WTC11 (cell line): Measurements from ENCODE around the gene GNG11. TPM values are rescaled to one million over a fixed set of nuclear protein-coding genes. Genes with fewer than 3 reads are reported as not detected.

Experiments used
- ATAC-seq: fragments of 200-7000 bp; cut with Tn5 transposase; 2 replicates; pipeline ENCODE4 v1.10.0; 2021; ENCODE audit warnings: mild to moderate bottlenecking, moderate library complexity
- CTCF ChIA-PET: fragments of 300-600 bp; sonication (Branson Sonifier 250); formaldehyde crosslinking; loops from one replicate; lab custom pipeline; 2021; ENCODE audit warnings: antibody characterized with exemption; lab: Charles Lee
- POLR2A ChIA-PET: fragments of 350-600 bp; sonication (Branson Sonifier 250); formaldehyde crosslinking; loops from one replicate; lab custom pipeline; 2021; ENCODE audit warnings: antibody characterized with exemption; lab: Charles Lee
- DNase-seq: peaks from one replicate; pipeline ENCODE4 v3.0.0; 2021; ENCODE audit warnings: low spot score
- H3K27ac Mint-ChIP-seq: 2 replicates; pipeline ENCODE4 v1.8.0; 2021; ENCODE audit warnings: mixed read lengths
- H3K27me3 Mint-ChIP-seq: 2 replicates; pipeline ENCODE4 v1.8.0; 2021; ENCODE audit warnings: low read depth, mild to moderate bottlenecking, moderate library complexity, mixed read lengths
- H3K36me3 Mint-ChIP-seq: 2 replicates; pipeline ENCODE4 v1.8.0; 2021; ENCODE audit warnings: mixed read lengths
- H3K4me1 Mint-ChIP-seq: 2 replicates; pipeline ENCODE4 v1.8.0; 2022; ENCODE audit warnings: mixed read lengths
- H3K4me3 Mint-ChIP-seq: 2 replicates; pipeline ENCODE4 v1.8.0; 2021; ENCODE audit warnings: mild to moderate bottlenecking, moderate library complexity, mixed read lengths
- H3K9me3 Mint-ChIP-seq: 2 replicates; pipeline ENCODE4 v1.8.0; 2021; ENCODE audit warnings: mixed read lengths
- E2F5 ChIP-seq: sonication (generic); formaldehyde crosslinking; IDR thresholded peaks from 2 replicates; pipeline ENCODE4 v1.8.1; 2022; ENCODE audit warnings: mild to moderate bottlenecking, moderate library complexity, missing genetic modification reagents
- EMX1 ChIP-seq: fragments of 250-450 bp; sonication (Bioruptor Pico); IDR thresholded peaks from 2 replicates; pipeline ENCODE4 v1.8.0; 2021; ENCODE audit warnings: mild to moderate bottlenecking
- GABPB1 ChIP-seq: sonication (generic); formaldehyde crosslinking; IDR thresholded peaks from 2 replicates; pipeline ENCODE4 v1.8.1; 2023; ENCODE audit warnings: mild to moderate bottlenecking, missing genetic modification reagents
- GRHL2 ChIP-seq: fragments of 250-450 bp; sonication (Bioruptor Pico); IDR thresholded peaks from 2 replicates; pipeline ENCODE4 v1.8.0; 2022; ENCODE audit warnings: mild to moderate bottlenecking, moderate library complexity; ENCODE audit not compliant: insufficient replicate concordance, severe bottlenecking
- HMGXB4 ChIP-seq: sonication (generic); formaldehyde crosslinking; IDR thresholded peaks from 2 replicates; pipeline ENCODE4 v1.8.1; 2023; ENCODE audit warnings: mild to moderate bottlenecking, moderate library complexity, missing genetic modification reagents
- MXD4 ChIP-seq: fragments of 250-450 bp; sonication (Bioruptor Pico); IDR thresholded peaks from 2 replicates; pipeline ENCODE4 v1.8.0; 2021; ENCODE audit warnings: mild to moderate bottlenecking, moderate library complexity, borderline replicate concordance
- NFATC4 ChIP-seq: fragments of 250-450 bp; sonication (Bioruptor Pico); IDR thresholded peaks from 2 replicates; pipeline ENCODE4 v1.9.0; 2021; ENCODE audit warnings: mild to moderate bottlenecking
- NR3C1 ChIP-seq: sonication (generic); formaldehyde crosslinking; conservative IDR thresholded peaks from 2 replicates; pipeline ENCODE4 v1.8.1; 2023; ENCODE audit warnings: low read depth, mild to moderate bottlenecking, missing genetic modification reagents
- OVOL2 ChIP-seq: fragments of 250-450 bp; sonication (Bioruptor Pico); IDR thresholded peaks from 2 replicates; pipeline ENCODE4 v1.9.0; 2021; ENCODE audit warnings: mild to moderate bottlenecking, borderline replicate concordance
- RORB ChIP-seq: fragments of 250-450 bp; sonication (Bioruptor Pico); IDR thresholded peaks from 2 replicates; pipeline ENCODE4 v1.9.0; 2021; ENCODE audit warnings: mild to moderate bottlenecking
- SMAD3 ChIP-seq: sonication (generic); formaldehyde crosslinking; IDR thresholded peaks from 2 replicates; pipeline ENCODE4 v1.8.0; 2022; ENCODE audit warnings: missing genetic modification reagents, mild to moderate bottlenecking, borderline replicate concordance
- SOX15 ChIP-seq: fragments of 250-450 bp; sonication (Bioruptor Pico); IDR thresholded peaks from 2 replicates; pipeline ENCODE4 v1.9.0; 2021; ENCODE audit warnings: mild to moderate bottlenecking
- TP53 ChIP-seq: sonication (generic); formaldehyde crosslinking; IDR thresholded peaks from 2 replicates; pipeline ENCODE4 v1.8.1; 2023; ENCODE audit warnings: mild to moderate bottlenecking, missing genetic modification reagents
- ZBTB21 ChIP-seq: sonication (generic); formaldehyde crosslinking; IDR thresholded peaks from 2 replicates; pipeline ENCODE4 v1.8.1; 2023; ENCODE audit warnings: mild to moderate bottlenecking, missing genetic modification reagents, borderline replicate concordance
- ZNF317 ChIP-seq: sonication (generic); formaldehyde crosslinking; IDR thresholded peaks from 2 replicates; pipeline ENCODE4 v1.8.1; 2023; ENCODE audit warnings: low read depth, mild to moderate bottlenecking, moderate library complexity, missing genetic modification reagents, borderline replicate concordance
- total RNA-seq: library from RNA; stranded (reverse); gene quantifications from 3 replicates; pipeline ENCODE4 v1.2.3, GENCODE V29; 2021
- TF ChIP-seq, protein P1 (sequence below): sonication (generic); formaldehyde crosslinking; IDR thresholded peaks from 2 replicates; pipeline ENCODE4 v1.8.1; 2023; ENCODE audit warnings: mild to moderate bottlenecking, missing genetic modification reagents, moderate library complexity
- TF ChIP-seq, protein P2 (sequence below): sonication (generic); formaldehyde crosslinking; IDR thresholded peaks from 2 replicates; pipeline ENCODE4 v1.8.1; 2022; ENCODE audit warnings: missing genetic modification reagents, borderline replicate concordance
- TF ChIP-seq, protein P3 (sequence below): fragments of 250-450 bp; sonication (Bioruptor Pico); IDR thresholded peaks from 2 replicates; pipeline ENCODE4 v1.8.0; 2021; ENCODE audit warnings: mild to moderate bottlenecking

GNG11 gene
- total RNA-seq, 1 experiment from 2014 or later = 1.7 TPM

DNA sequence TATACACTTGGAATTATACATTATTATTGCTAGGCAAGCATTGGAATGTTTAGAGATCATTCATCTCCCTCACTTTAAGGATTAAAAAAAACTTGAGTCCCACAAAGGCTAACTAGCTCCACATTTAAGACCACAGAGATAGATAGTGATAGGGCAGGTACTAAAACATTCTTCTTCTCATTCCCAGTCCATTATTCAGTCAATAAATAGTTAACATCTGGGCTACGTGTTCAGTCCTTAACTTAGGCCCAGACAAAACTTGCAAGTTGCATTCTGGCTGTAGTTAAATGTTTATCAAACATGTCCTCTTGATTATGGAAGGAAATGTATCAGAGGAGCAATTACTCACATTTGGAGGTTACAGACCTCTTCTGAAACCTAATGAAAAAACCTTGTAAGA, 2.4 kb downstream of the GNG11 start:
- no peak for ATAC-seq
- Mint-ChIP-seq H3K36me3 (no peaks in the 10 kb centered on the region), H3K27me3 (no peaks in the 10 kb centered on the region), H3K4me1 (peaks cover 23% of the 10 kb centered on the region), H3K9me3 (0 out of 2 replicates have a peak, but pooled peaks cover 4% of the 10 kb centered on the region), H3K4me3 (no peak overlapping the region), H3K27ac (no peak overlapping the region)
- no peak for DNase-seq
- TF ChIP-seq SOX15 (CRISPR knock-in tag) (no peak), SMAD3 (CRISPR knock-in tag) (no peak), OVOL2 (no peak)
- TF ChIP-seq, protein P1, sequence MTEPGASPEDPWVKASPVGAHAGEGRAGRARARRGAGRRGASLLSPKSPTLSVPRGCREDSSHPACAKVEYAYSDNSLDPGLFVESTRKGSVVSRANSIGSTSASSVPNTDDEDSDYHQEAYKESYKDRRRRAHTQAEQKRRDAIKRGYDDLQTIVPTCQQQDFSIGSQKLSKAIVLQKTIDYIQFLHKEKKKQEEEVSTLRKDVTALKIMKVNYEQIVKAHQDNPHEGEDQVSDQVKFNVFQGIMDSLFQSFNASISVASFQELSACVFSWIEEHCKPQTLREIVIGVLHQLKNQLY (CRISPR knock-in tag) = no peak
- TF ChIP-seq, protein P2, sequence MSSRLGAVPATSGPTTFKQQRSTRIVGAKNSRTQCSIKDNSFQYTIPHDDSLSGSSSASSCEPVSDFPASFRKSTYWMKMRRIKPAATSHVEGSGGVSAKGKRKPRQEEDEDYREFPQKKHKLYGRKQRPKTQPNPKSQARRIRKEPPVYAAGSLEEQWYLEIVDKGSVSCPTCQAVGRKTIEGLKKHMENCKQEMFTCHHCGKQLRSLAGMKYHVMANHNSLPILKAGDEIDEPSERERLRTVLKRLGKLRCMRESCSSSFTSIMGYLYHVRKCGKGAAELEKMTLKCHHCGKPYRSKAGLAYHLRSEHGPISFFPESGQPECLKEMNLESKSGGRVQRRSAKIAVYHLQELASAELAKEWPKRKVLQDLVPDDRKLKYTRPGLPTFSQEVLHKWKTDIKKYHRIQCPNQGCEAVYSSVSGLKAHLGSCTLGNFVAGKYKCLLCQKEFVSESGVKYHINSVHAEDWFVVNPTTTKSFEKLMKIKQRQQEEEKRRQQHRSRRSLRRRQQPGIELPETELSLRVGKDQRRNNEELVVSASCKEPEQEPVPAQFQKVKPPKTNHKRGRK (CRISPR knock-in tag) = no peak
- TF ChIP-seq, protein P3, sequence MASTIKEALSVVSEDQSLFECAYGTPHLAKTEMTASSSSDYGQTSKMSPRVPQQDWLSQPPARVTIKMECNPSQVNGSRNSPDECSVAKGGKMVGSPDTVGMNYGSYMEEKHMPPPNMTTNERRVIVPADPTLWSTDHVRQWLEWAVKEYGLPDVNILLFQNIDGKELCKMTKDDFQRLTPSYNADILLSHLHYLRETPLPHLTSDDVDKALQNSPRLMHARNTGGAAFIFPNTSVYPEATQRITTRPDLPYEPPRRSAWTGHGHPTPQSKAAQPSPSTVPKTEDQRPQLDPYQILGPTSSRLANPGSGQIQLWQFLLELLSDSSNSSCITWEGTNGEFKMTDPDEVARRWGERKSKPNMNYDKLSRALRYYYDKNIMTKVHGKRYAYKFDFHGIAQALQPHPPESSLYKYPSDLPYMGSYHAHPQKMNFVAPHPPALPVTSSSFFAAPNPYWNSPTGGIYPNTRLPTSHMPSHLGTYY = no peak
- POLR2A ChIA-PET = no interaction called here
- CTCF ChIA-PET = no interaction called here

DNA sequence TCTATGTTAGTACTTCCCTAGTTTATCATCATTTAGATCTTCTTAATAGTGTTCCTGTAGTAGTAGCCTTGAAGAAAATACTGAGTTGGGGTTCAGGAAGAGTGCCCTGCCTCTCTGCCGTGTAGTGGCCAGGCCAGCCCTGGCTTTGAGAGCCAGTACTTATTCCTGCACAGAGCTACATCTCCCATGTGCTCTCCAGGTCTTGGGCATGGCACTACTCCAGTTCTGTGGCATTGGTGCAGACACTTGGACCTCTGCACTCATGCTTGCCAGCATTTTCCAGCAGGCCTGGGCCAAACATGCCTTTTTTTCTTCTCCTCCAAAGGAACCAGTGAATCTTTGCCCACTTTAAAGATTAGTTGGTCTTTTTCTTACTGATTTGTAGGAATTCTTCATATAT, 5.3 kb downstream of the GNG11 start:
- ATAC-seq (no peak), DNase-seq (no peak)
- Mint-ChIP-seq H3K4me3 (no peak overlapping the region), H3K4me1 (peaks cover 9% of the 10 kb centered on the region; the same call in 1 of the 2 replicates), H3K9me3 (0 out of 2 replicates have a peak, but pooled peaks cover 4% of the 10 kb centered on the region), H3K27ac (no peak overlapping the region), H3K36me3 (no peaks in the 10 kb centered on the region), H3K27me3 (no peaks in the 10 kb centered on the region)
- TF ChIP-seq E2F5 (CRISPR knock-in tag) (no peak), NFATC4 (CRISPR knock-in tag) (no peak), GRHL2 (CRISPR knock-in tag) (no peak), ZBTB21 (CRISPR knock-in tag) (no peak), HMGXB4 (no peak), RORB (CRISPR knock-in tag) (no peak), GABPB1 (CRISPR knock-in tag) (no peak), ZNF317 (CRISPR knock-in tag) (no peak), EMX1 (CRISPR knock-in tag) (no peak), MXD4 (CRISPR knock-in tag) (no peak), TP53 (CRISPR knock-in tag) (no peak), NR3C1 (CRISPR knock-in tag) (no peak)
- ChIA-PET CTCF (no interaction called here), POLR2A (no interaction called here)
